Suprapubic skin (tissue), 4 donors: ENCODE results near the gene INO80C. TPM values are rescaled to one million over a fixed set of nuclear protein-coding genes. Genes with fewer than 3 reads are reported as not detected.

Experiments used
- DNase-seq, 2 donors: peaks; one replicate each; pipeline ENCODE4 v3.0.0-alpha.2; 2019; ENCODE audit warnings: low spot score in 2 of 2
- H3K27ac ChIP-seq: fragments of 200-600 bp; sonication (generic); one replicate; pipeline ENCODE4 v1.5.1; 2019
- H3K27me3 ChIP-seq: fragments of 200-600 bp; sonication (generic); one replicate; pipeline ENCODE4 v1.5.1; 2019
- H3K36me3 ChIP-seq: fragments of 200-600 bp; sonication (generic); one replicate; pipeline ENCODE4 v1.5.1; 2019
- H3K4me1 ChIP-seq: fragments of 200-600 bp; sonication (generic); one replicate; pipeline ENCODE4 v1.5.1; 2019
- H3K4me3 ChIP-seq: fragments of 200-600 bp; sonication (generic); one replicate; pipeline ENCODE4 v1.5.1; 2019; ENCODE audit warnings: mild to moderate bottlenecking
- H3K9me3 ChIP-seq: fragments of 200-600 bp; sonication (generic); one replicate; pipeline ENCODE4 v1.5.1; 2019
- CTCF ChIP-seq, 2 donors: fragments of 200-600 bp in 1 of 2; fragments of 450-650 bp in 1 of 2; sonication (generic) in 1 of 2; IDR thresholded peaks; one replicate each; pipeline ENCODE4 v1.5.1; 2016 to 2019; ENCODE audit warnings: antibody characterized with exemption in 2 of 2, mild to moderate bottlenecking in 1 of 2, moderate library complexity in 1 of 2
- EP300 ChIP-seq: sonication (generic); formaldehyde crosslinking; IDR thresholded peaks from one replicate; pipeline ENCODE4 v1.6.1; 2017; ENCODE audit warnings: antibody characterized with exemption
- POLR2A ChIP-seq, 2 donors: fragments of 450-650 bp; IDR thresholded peaks; one replicate each; pipeline ENCODE4 v1.6.1; 2017; ENCODE audit warnings: antibody characterized with exemption in 2 of 2, mild to moderate bottlenecking in 2 of 2, moderate library complexity in 2 of 2
- POLR2AphosphoS5 ChIP-seq, 3 donors: sonication (generic); formaldehyde crosslinking; IDR thresholded peaks; one replicate each; pipeline ENCODE4 v1.6.1; 2017; ENCODE audit warnings: antibody characterized with exemption in 3 of 3
- WGBS: methylation state at CpG from one replicate; pipeline ENCODE4 v1.1.5; 2018; 5-methylcytosine and 5-hydroxymethylcytosine counted together
- total RNA-seq, 4 donors: library from RNA; depleted of rRNA; stranded (reverse); fragments of >200 nt; gene quantifications; one replicate each; pipeline ENCODE4 v1.1.0, GENCODE V29; 2016

The INO80C gene
- total RNA-seq, 4 donors from 2014 or later = 12.6 to 35.2 (median 18.2) TPM

GRCh38 chr18:35435401-35435800 is 62.4 kb downstream of the INO80C start:
- no peaks in the 10 kb centered on the region for H3K36me3 ChIP-seq
- DNase-seq = no peak

DNA sequence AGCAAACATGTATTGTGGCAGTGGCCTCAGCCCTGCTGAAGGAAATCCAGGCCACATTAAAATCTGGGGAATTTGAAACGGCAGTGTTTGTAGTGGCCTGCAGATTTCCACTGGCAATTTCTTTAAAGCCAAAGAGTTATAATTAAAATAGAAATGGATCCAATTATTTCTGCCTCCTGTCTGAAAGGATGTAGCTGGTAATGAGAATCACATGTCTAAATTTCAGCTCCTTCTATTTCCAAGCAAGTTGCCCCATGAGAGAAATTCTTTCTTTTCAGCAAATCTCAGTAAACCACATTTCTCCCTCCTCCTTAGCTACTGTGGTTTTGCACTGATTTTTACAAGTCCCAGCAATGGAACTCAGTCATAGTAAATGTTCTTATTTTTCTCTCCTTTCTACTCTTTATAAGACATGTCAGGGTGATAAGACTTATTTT is 65.2 kb downstream of the INO80C start:
- Histone ChIP-seq H3K9me3 (no peaks in the 10 kb centered on the region), H3K4me3 (no peak overlapping the region), H3K4me1 (no peaks in the 10 kb centered on the region), H3K27me3 (no peaks in the 10 kb centered on the region), H3K36me3 (no peaks in the 10 kb centered on the region), H3K27ac (no peak overlapping the region)
- no peak for DNase-seq
- WGBS = 38% methylated on average over 1 of the region's 1 CpG
- no peak for TF ChIP-seq CTCF (IDR thresholded peaks at IDR 0.05)

More at GRCh38 chr18:35435401-35435800, 62.4 kb downstream of the INO80C start:
- H3K4me1 ChIP-seq = no peaks in the 10 kb centered on the region
- H3K9me3 ChIP-seq = no peaks in the 10 kb centered on the region
- H3K27ac ChIP-seq = no peak overlapping the region
- 93% methylated on average over 3 of the region's 3 CpGs for WGBS
- H3K4me3 ChIP-seq = no peak overlapping the region
- no peaks in the 10 kb centered on the region for H3K27me3 ChIP-seq
- no peak for TF ChIP-seq EP300
- TF ChIP-seq CTCF (IDR thresholded peaks at IDR 0.05) = no peak
- no peak for TF ChIP-seq POLR2AphosphoS5 (IDR thresholded peaks at IDR 0.05)
- TF ChIP-seq POLR2A (IDR thresholded peaks at IDR 0.05) = no peak

DNA sequence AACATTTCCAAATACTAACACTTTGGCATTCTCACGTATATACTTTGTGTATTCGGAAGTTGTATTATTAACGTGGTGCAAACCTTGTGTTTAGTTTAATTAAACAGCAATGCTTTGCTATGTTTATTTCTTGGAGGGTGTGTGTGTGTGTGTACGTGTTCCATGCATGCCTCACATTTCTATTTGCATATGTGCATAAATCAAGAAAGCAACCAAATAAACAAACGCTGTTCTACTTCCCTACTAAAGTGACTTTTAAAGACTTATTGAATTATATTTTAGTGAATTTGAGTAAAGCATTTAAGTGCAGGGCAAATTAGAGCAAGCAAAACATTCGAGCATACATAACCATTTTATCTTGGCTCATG is 66.4 kb downstream of the INO80C start:
- H3K4me1 ChIP-seq = no peaks in the 10 kb centered on the region
- no peaks in the 10 kb centered on the region for H3K36me3 ChIP-seq
- H3K4me3 ChIP-seq = no peak overlapping the region
- no peaks in the 10 kb centered on the region for H3K9me3 ChIP-seq
- TF ChIP-seq EP300 (no peak), CTCF (IDR thresholded peaks at IDR 0.05) (no peak), POLR2AphosphoS5 (IDR thresholded peaks at IDR 0.05) (no peak)
- no peaks in the 10 kb centered on the region for H3K27me3 ChIP-seq
- DNase-seq = no peak
- H3K27ac ChIP-seq = no peak overlapping the region
- WGBS = 82% methylated on average over 6 of the region's 6 CpGs

DNA sequence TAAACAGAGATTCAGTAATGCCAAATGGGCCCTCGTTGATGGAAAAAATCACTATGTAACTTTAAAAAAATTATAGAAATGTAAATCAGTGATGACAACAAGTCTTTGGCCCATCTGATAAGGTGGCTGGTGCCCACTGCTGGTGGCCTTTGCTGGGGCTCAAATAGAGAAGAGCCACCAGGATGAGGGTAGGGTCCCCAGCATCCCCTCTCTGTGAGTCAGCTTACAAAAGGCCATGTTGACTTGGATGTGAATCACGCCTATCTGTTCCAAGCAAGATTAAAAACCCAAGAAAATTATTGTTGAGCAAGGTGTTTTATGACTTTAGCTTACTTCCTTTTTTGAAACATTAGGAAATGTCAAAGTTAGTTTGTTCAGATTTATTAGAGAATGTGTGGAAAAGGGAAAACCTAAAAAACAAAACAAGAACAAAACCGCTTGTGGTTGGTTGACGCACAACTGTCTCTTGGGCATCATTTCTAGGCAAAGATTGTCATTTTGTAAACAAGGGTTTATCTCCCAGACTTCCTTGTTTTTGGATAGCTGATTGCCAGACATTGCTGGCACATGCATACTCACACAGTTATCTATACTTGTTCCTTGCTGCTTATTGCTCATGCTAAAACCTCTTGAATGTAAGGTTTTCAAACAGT is 66.9 kb downstream of the INO80C start:
- TF ChIP-seq POLR2A (IDR thresholded peaks at IDR 0.05) (no peak), CTCF (IDR thresholded peaks at IDR 0.05) (no peak), EP300 (no peak), POLR2AphosphoS5 (IDR thresholded peaks at IDR 0.05) (no peak)
- H3K27me3 ChIP-seq = no peaks in the 10 kb centered on the region
- H3K4me3 ChIP-seq = no peak overlapping the region
- no peak for DNase-seq
- H3K36me3 ChIP-seq = no peaks in the 10 kb centered on the region
- no peaks in the 10 kb centered on the region for H3K4me1 ChIP-seq
- H3K27ac ChIP-seq = no peak overlapping the region
- H3K9me3 ChIP-seq = no peaks in the 10 kb centered on the region
- 63% methylated on average over 4 of the region's 4 CpGs for WGBS

GRCh38 chr18:35426786-35427185 is 71.0 kb downstream of the INO80C start:
- TF ChIP-seq CTCF (IDR thresholded peaks at IDR 0.05) = no peak
- TF ChIP-seq POLR2A (IDR thresholded peaks at IDR 0.05) = no peak
- no peak for TF ChIP-seq EP300
- no peak for TF ChIP-seq POLR2AphosphoS5 (IDR thresholded peaks at IDR 0.05)
- no peak for DNase-seq
- Histone ChIP-seq H3K4me3 (no peak overlapping the region), H3K36me3 (no peaks in the 10 kb centered on the region), H3K27me3 (no peaks in the 10 kb centered on the region), H3K9me3 (no peaks in the 10 kb centered on the region), H3K27ac (no peak overlapping the region), H3K4me1 (no peaks in the 10 kb centered on the region)
- 82% methylated on average over 5 of the region's 5 CpGs for WGBS
